HG03439 (cell line): ENCODE data around the gene MAN2C1.
"Not testable (repeated sequence)": the region's sequence is repeated elsewhere in the genome, so short reads cannot be mapped to it uniquely, and the experiment has no call there.

Source experiments
- ATAC-seq: cut with Tn5 transposase; IDR thresholded peaks from one replicate; pipeline ENCODE4 v1.9.1; 2021; ENCODE audit warnings: mild to moderate bottlenecking, moderate library complexity; ENCODE audit not compliant: unreplicated experiment

The MAN2C1 gene

DNA sequence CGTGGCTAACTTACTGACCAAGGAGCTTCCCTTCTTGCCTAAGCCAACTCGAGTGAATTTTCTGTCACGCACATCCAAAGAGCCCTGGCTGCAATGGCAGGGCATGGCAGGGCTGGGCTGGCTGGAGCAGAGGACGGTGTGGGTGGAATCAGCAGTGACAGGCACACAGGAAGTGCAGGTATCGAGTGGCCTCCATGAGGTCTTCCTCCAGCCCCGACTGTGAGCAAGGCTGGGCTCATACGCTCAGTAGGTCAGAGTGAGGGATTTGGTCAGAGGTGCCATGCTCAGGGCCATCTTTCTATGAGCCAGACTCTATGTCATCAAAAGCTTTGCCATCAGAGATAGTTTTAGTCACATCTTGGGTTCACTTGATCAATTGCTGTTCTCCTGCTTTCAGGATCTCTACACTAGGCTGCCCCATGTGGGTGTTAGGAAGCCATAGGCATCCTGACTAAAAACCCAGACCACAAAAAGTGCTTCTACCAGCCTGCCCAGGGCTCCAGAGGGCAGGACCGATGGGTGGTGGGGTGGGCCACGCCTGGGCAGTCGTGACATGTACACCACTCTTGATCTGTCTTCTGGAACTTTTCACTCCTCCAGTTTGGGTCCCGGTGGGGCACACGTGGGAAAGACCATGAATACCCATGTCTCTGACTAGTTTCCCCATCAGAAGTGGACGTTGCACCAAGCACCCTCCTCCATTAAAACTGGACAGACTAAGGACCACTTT lies 55.1 kb downstream of the MAN2C1 start:
- no peak for ATAC-seq

DNA sequence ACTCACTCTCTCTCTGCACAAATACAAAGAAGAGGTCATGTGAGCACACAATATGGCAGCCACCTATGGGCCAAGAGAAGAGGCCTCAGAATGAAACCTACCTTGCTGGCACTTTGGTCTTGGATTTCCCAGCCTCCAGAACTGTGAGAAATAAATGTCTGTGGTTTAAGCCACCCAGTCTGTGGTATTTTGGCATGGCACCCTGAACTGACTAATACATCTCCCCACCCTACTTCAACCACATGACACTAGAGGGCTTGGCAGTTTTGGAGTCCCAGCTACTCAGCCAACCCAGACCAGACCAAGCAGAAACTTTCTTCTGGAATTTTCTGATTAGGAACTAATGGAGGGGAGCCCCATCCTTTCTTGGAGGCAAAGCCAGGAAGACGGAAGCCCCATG lies 55.9 kb downstream of the MAN2C1 start:
- ATAC-seq: not testable (repeated sequence)

DNA sequence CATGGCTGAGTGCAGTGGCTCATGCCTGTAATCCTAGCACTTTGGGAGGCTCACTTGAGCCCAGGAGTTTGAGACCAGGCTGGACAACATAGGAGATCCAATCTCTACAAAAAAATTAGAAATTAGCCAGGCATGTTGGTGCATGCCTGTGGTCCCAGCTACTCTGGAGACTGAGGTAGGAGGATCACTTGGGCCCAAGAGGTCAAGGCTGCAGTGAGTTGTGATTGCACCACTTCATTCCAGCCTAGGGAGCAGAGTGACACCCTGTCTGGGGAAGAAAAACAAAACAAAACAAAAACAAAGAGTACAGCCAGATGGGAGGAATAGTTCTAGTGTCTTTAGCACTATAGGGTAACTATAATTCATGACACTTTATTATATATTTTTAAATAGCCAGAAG lies 58.7 kb downstream of the MAN2C1 start:
- ATAC-seq: no peak

- no peak for ATAC-seq
Observed at GRCh38 chr15:75307778-75308390, 60.5 kb downstream of the MAN2C1 start.

GRCh38 chr15:75306188-75306587 lies 62.2 kb downstream of the MAN2C1 start:
- no peak for ATAC-seq
